ENCODE measurements around the gene NTM.

Gene NTM

DNA sequence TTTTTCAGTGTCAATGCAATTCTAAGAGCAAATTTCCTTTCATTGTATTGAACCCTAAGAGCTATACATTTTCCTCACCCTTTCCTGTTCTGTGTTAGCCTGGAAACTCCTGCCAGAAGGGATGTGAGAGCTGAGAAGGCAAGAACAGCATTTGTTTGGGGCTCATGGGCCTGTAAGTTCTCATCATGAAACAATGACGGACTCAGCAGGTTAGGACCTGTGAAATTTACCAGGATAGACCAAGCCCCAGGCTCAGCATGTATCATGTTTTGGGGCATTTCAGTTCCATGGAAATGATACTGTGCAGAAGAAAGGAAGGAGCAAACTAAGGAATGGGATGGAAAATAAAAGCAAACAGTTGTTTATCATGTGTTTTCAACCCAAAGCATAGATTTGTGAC lies 41.6 kb downstream of the NTM start:
- Histone ChIP-seq H2AFZ (ENCODE audit: low read length) (no peak overlapping the region), H3K4me3 (ENCODE audit: low read depth, low read length, poor library complexity, severe bottlenecking) (no peak overlapping the region), H3K4me1 (ENCODE audit: insufficient read depth, low read length, severe bottlenecking) (no peaks in the 10 kb centered on the region), H3K27ac (ENCODE audit: low read depth, low read length, poor library complexity, severe bottlenecking) (no peak overlapping the region), H3K36me3 (ENCODE audit: insufficient read depth, low read length) (no peaks in the 10 kb centered on the region), H3K79me2 (ENCODE audit: insufficient read depth, low read length) (no peaks in the 10 kb centered on the region), H4K20me1 (ENCODE audit: insufficient read depth, low read length) (no peaks in the 10 kb centered on the region), H3K4me2 (ENCODE audit: low read length) (no peak overlapping the region), H3K9me3 (ENCODE audit: low read length) (no peaks in the 10 kb centered on the region), H3F3A (ENCODE audit: insufficient read depth, low read length) (no peaks in the 10 kb centered on the region), H3K9me2 (ENCODE audit: low read depth, low read length) (no peaks in the 10 kb centered on the region), H3K27me3 (ENCODE audit: insufficient read depth, low read length) (no peaks in the 10 kb centered on the region), H3K9ac (ENCODE audit: low read length) (no peak overlapping the region)
- TF ChIP-seq, protein P1, sequence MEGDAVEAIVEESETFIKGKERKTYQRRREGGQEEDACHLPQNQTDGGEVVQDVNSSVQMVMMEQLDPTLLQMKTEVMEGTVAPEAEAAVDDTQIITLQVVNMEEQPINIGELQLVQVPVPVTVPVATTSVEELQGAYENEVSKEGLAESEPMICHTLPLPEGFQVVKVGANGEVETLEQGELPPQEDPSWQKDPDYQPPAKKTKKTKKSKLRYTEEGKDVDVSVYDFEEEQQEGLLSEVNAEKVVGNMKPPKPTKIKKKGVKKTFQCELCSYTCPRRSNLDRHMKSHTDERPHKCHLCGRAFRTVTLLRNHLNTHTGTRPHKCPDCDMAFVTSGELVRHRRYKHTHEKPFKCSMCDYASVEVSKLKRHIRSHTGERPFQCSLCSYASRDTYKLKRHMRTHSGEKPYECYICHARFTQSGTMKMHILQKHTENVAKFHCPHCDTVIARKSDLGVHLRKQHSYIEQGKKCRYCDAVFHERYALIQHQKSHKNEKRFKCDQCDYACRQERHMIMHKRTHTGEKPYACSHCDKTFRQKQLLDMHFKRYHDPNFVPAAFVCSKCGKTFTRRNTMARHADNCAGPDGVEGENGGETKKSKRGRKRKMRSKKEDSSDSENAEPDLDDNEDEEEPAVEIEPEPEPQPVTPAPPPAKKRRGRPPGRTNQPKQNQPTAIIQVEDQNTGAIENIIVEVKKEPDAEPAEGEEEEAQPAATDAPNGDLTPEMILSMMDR (IDR thresholded peaks at IDR 0.05; ENCODE audit: low read length): no peak
- TF ChIP-seq EZH2 (IDR thresholded peaks at IDR 0.05; ENCODE audit: borderline replicate concordance, low read length): no peak

DNA sequence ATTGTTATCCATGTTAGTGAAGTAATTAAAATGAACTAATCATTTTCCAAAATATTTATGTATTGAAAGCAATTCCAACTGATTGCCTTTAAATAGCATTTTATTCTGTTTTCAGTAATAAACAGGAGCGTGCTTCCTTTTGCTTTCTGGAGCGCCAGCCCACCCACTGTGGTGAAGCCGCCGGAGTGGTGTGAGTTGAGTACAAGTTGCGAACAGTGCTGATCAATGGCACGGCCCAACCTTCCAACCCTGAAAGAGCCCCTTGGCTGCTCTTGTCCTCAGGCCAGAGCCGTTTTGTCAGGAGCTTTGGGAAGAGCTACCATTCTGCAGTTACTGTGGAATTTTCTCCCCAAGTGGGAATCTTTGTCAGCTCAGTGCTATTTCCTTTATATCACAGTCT lies 42.8 kb downstream of the NTM start:
- no peaks in the 10 kb centered on the region for H3K27me3 ChIP-seq (ENCODE audit: insufficient read depth, low read length)
- H3K9me2 ChIP-seq (ENCODE audit: low read depth, low read length): no peaks in the 10 kb centered on the region

DNA sequence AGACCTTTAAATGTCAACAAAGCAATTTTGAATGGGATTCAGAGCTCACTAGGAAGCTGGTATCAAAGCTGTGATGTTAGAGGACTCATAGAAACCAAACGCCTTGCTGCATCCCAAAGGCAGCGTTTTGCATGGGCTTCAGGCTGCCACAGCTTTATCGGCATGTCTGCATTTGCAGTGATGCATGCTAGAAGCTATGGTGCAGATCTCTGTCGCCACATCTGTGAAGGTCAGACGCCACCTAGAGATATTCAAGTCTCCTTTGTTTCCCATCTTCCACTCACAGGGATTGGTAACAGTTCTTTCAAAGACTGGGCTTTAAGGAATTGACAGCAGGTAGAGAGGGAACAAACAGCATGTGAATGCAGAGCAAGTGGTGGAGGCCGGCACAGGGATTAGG lies 47.8 kb downstream of the NTM start:
- Histone ChIP-seq H4K20me1 (ENCODE audit: insufficient read depth, low read length) (no peaks in the 10 kb centered on the region), H3K4me2 (ENCODE audit: low read length) (no peak overlapping the region), H3K9me2 (ENCODE audit: low read depth, low read length) (no peaks in the 10 kb centered on the region), H3K9ac (ENCODE audit: low read length) (no peak overlapping the region), H3K27ac (ENCODE audit: low read depth, low read length, poor library complexity, severe bottlenecking) (no peak overlapping the region), H3K27me3 (ENCODE audit: insufficient read depth, low read length) (no peaks in the 10 kb centered on the region), H3K4me3 (ENCODE audit: low read depth, low read length, poor library complexity, severe bottlenecking) (no peak overlapping the region), H3K4me1 (ENCODE audit: insufficient read depth, low read length, severe bottlenecking) (no peaks in the 10 kb centered on the region), H3K36me3 (ENCODE audit: insufficient read depth, low read length) (no peaks in the 10 kb centered on the region), H3K79me2 (ENCODE audit: insufficient read depth, low read length) (no peaks in the 10 kb centered on the region), H3F3A (ENCODE audit: insufficient read depth, low read length) (no peaks in the 10 kb centered on the region), H2AFZ (ENCODE audit: low read length) (no peak overlapping the region), H3K9me3 (ENCODE audit: low read length) (no peaks in the 10 kb centered on the region)
- TF ChIP-seq, protein P1 (IDR thresholded peaks at IDR 0.05; ENCODE audit: low read length): no peak
- TF ChIP-seq EZH2 (IDR thresholded peaks at IDR 0.05; ENCODE audit: borderline replicate concordance, low read length): no peak

More for the DNA sequence above, 42.8 kb downstream of the NTM start:
- no peaks in the 10 kb centered on the region for H3K9me3 ChIP-seq (ENCODE audit: low read length)
- H3F3A ChIP-seq (ENCODE audit: insufficient read depth, low read length): no peaks in the 10 kb centered on the region
- no peak overlapping the region for H3K9ac ChIP-seq (ENCODE audit: low read length)
- no peak overlapping the region for H2AFZ ChIP-seq (ENCODE audit: low read length)
- no peaks in the 10 kb centered on the region for H3K4me1 ChIP-seq (ENCODE audit: insufficient read depth, low read length, severe bottlenecking)
- H3K79me2 ChIP-seq (ENCODE audit: insufficient read depth, low read length): no peaks in the 10 kb centered on the region
- no peaks in the 10 kb centered on the region for H3K36me3 ChIP-seq (ENCODE audit: insufficient read depth, low read length)
- no peak overlapping the region for H3K4me3 ChIP-seq (ENCODE audit: low read depth, low read length, poor library complexity, severe bottlenecking)
- H3K27ac ChIP-seq (ENCODE audit: low read depth, low read length, poor library complexity, severe bottlenecking): no peak overlapping the region
- no peak overlapping the region for H3K4me2 ChIP-seq (ENCODE audit: low read length)
- H4K20me1 ChIP-seq (ENCODE audit: insufficient read depth, low read length): no peaks in the 10 kb centered on the region
- no peak for TF ChIP-seq EZH2 (IDR thresholded peaks at IDR 0.05; ENCODE audit: borderline replicate concordance, low read length)
- TF ChIP-seq, protein P1 (IDR thresholded peaks at IDR 0.05; ENCODE audit: low read length): no peak

Measured in OCI-LY1 (cell line).